PC-3 (cell line): ENCODE data around the gene LACRT. TPM values are rescaled to one million over a fixed set of nuclear protein-coding genes. Genes with fewer than 3 reads are reported as not detected.

Experiments used
- ATAC-seq: fragments of 200-7000 bp; cut with Tn5 transposase; 2 replicates; pipeline ENCODE4 v1.9.1; 2020; ENCODE audit warnings: mild to moderate bottlenecking, moderate library complexity
- BruUV-seq: library from RNA; stranded (reverse); fragments of 400-500 nt; replicated peaks from 2 replicates; lab custom pipeline; 2021; lab: Mats Ljungman, UMichigan
- CTCF ChIA-PET: fragments of 300-600 bp; sonication (Branson Sonifier 250); formaldehyde crosslinking; loops from one replicate; lab custom pipeline; 2022; ENCODE audit warnings: antibody characterized with exemption; lab: Charles Lee
- POLR2A ChIA-PET: fragments of 300-600 bp; sonication (Branson Sonifier 250); formaldehyde crosslinking; loops from one replicate; lab custom pipeline; 2022; ENCODE audit warnings: antibody characterized with exemption; ENCODE audit not compliant: unreplicated experiment; lab: Charles Lee
- DNase-seq: peaks from one replicate; pipeline ENCODE4 v3.0.0-alpha.2; 2015
- H2AFZ ChIP-seq: fragments of 300-600 bp; sonication (generic); 2 replicates; pipeline ENCODE4 v1.6.0; 2016; ENCODE audit warnings: antibody characterized with exemption, low read length
- H3F3A ChIP-seq: fragments of 300-600 bp; sonication (generic); one replicate; pipeline ENCODE4 v1.6.0; 2017; ENCODE audit warnings: antibody characterized with exemption, low read length, control low read depth, mild to moderate bottlenecking; ENCODE audit not compliant: unreplicated experiment
- H3K27ac ChIP-seq: fragments of 300-600 bp; sonication (generic); 2 replicates; pipeline ENCODE4 v1.5.1; 2016; ENCODE audit warnings: mild to moderate bottlenecking, low read length
- H3K27me3 ChIP-seq: fragments of 300-600 bp; sonication (generic); 2 replicates; pipeline ENCODE4 v1.6.1; 2016; ENCODE audit warnings: low read length, mixed read lengths
- H3K36me3 ChIP-seq: fragments of 300-600 bp; sonication (generic); 2 replicates; pipeline ENCODE4 v1.6.1; 2016; ENCODE audit warnings: low read depth, mixed run types, low read length, mixed read lengths
- H3K4me1 ChIP-seq: fragments of 300-600 bp; sonication (generic); 2 replicates; pipeline ENCODE4 v1.5.1; 2016; ENCODE audit warnings: low read length; ENCODE audit not compliant: insufficient read depth
- H3K4me2 ChIP-seq: fragments of 300-600 bp; sonication (generic); 2 replicates; pipeline ENCODE4 v1.6.0; 2016; ENCODE audit warnings: low read length
- H3K4me3 ChIP-seq: fragments of 300-600 bp; sonication (generic); 2 replicates; pipeline ENCODE4 v1.5.1; 2016; ENCODE audit warnings: mild to moderate bottlenecking, low read length, mixed read lengths
- H3K79me2 ChIP-seq: fragments of 300-600 bp; sonication (generic); 2 replicates; pipeline ENCODE4 v1.6.1; 2017; ENCODE audit warnings: low read length, mixed read lengths
- H3K9ac ChIP-seq: fragments of 300-600 bp; sonication (generic); 2 replicates; pipeline ENCODE4 v1.6.0; 2016; ENCODE audit warnings: mild to moderate bottlenecking, low read length
- H3K9me2 ChIP-seq: fragments of 300-600 bp; sonication (generic); replicated peaks from 2 replicates; pipeline ENCODE4 v1.6.1; 2016; ENCODE audit warnings: mixed run types, low read length, mixed read lengths
- H3K9me3 ChIP-seq: fragments of 300-600 bp; sonication (generic); 2 replicates; pipeline ENCODE4 v1.6.1; 2016; ENCODE audit warnings: low read length, mixed read lengths
- H4K20me1 ChIP-seq: fragments of 300-600 bp; sonication (generic); 2 replicates; pipeline ENCODE4 v1.6.1; 2016; ENCODE audit warnings: low read length, mixed read lengths
- CTCF ChIP-seq: fragments of 300-600 bp; sonication (generic); conservative IDR thresholded peaks from 2 replicates; pipeline ENCODE4 v1.5.1; 2017; ENCODE audit warnings: antibody characterized with exemption, low read depth, mild to moderate bottlenecking, low read length
- EZH2 ChIP-seq: fragments of 300-600 bp; sonication (generic); IDR thresholded peaks from one replicate; pipeline ENCODE4 v1.6.1; 2017; ENCODE audit warnings: antibody characterized with exemption, mild to moderate bottlenecking, low read length; ENCODE audit not compliant: unreplicated experiment
- EZH2phosphoT487 ChIP-seq: fragments of 300-600 bp; sonication (generic); IDR thresholded peaks from 2 replicates; pipeline ENCODE4 v1.6.1; 2018; ENCODE audit warnings: mild to moderate bottlenecking, antibody characterized with exemption, low read length, borderline replicate concordance
- intact Hi-C: fragments of 100-400 bp; cut with micrococcal nuclease; formaldehyde crosslinking; loops from 2 replicates; pipeline ENCODE4 v1.9.0; 2023
- total RNA-seq: library from RNA; depleted of rRNA; stranded (reverse); fragments of >200 nt; gene quantifications from 2 replicates; pipeline ENCODE4 v1.2.3, GENCODE V29; 2014

The LACRT gene
- total RNA-seq, 1 experiment from 2014 or later, result not detected

GRCh38 chr12:54605138-54605970, 29.3 kb downstream of the LACRT start:
- POLR2A ChIA-PET, result no interaction called here
- H3K9ac ChIP-seq, result no peak overlapping the region

GRCh38 chr12:54604436-54604835, 30.3 kb downstream of the LACRT start:
- Histone ChIP-seq H3K4me1 (no peaks in the 10 kb centered on the region; the same call in 1 of the 2 replicates), H4K20me1 (no peaks in the 10 kb centered on the region)
- POLR2A ChIA-PET, result no interaction called here

More at GRCh38 chr12:54605138-54605970, 29.3 kb downstream of the LACRT start:
- no peaks in the 10 kb centered on the region; the same call in 1 of the 2 replicates for H3K4me1 ChIP-seq
- BruUV-seq, result no TSS peak
- CTCF ChIA-PET, result no interaction called here
- no peak overlapping the region for H3K4me2 ChIP-seq
- H3K9me2 ChIP-seq, result no peaks in the 10 kb centered on the region
- no peaks in the 10 kb centered on the region for H4K20me1 ChIP-seq
- intact Hi-C loops, result no loop called here
- H3K27me3 ChIP-seq, result peaks cover 46% of the 10 kb centered on the region
- ATAC-seq (no peak), DNase-seq (no peak)
- H3K27ac ChIP-seq, result no peak overlapping the region
- no peaks in the 10 kb centered on the region for H3K79me2 ChIP-seq
- no peaks in the 10 kb centered on the region for H3K9me3 ChIP-seq
- no peaks in the 10 kb centered on the region for H3F3A ChIP-seq
- TF ChIP-seq EZH2phosphoT487 (no peak), CTCF (no peak), EZH2 (no peak)
- H3K4me3 ChIP-seq, result no peak overlapping the region
- no peaks in the 10 kb centered on the region for H3K36me3 ChIP-seq
- no peak overlapping the region for H2AFZ ChIP-seq

More at GRCh38 chr12:54604436-54604835, 30.3 kb downstream of the LACRT start:
- H3K27me3 ChIP-seq, result peaks cover 46% of the 10 kb centered on the region
- no peak for ATAC-seq
- no peak overlapping the region for H3K4me2 ChIP-seq
- intact Hi-C loops, result no loop called here
- no peak for TF ChIP-seq CTCF
- TF ChIP-seq EZH2, result no peak
- no peak for TF ChIP-seq EZH2phosphoT487
- no peaks in the 10 kb centered on the region for H3K9me3 ChIP-seq
- CTCF ChIA-PET, result no interaction called here
- H3K9ac ChIP-seq, result no peak overlapping the region
- no peak overlapping the region for H3K4me3 ChIP-seq
- H3K9me2 ChIP-seq, result no peaks in the 10 kb centered on the region
- no TSS peak for BruUV-seq
- no peak overlapping the region for H2AFZ ChIP-seq
- no peaks in the 10 kb centered on the region for H3F3A ChIP-seq
- no peaks in the 10 kb centered on the region for H3K36me3 ChIP-seq
- H3K79me2 ChIP-seq, result no peaks in the 10 kb centered on the region
- no peak overlapping the region for H3K27ac ChIP-seq
- DNase-seq, result no peak
